Rectal smooth muscle tissue (tissue), 1 donor: Measurements from ENCODE around the gene C19orf33.
A peak's percentile ranks its signal among the peaks of the same experiment; 100 is the strongest.

Source experiments
- H3K27ac ChIP-seq: one replicate; pipeline ENCODE4 v1.7.0; 2013; ENCODE audit warnings: low read depth, low read length, inconsistent platforms
- H3K27me3 ChIP-seq: one replicate; pipeline ENCODE4 v1.7.0; 2013; ENCODE audit warnings: low read length; ENCODE audit not compliant: control insufficient read depth, insufficient read depth
- H3K36me3 ChIP-seq: one replicate; pipeline ENCODE4 v1.7.0; 2013; ENCODE audit warnings: low read length; ENCODE audit not compliant: control insufficient read depth, insufficient read depth
- H3K4me1 ChIP-seq: one replicate; pipeline ENCODE4 v1.7.0; 2013; ENCODE audit warnings: low read length; ENCODE audit not compliant: control insufficient read depth, insufficient read depth
- H3K4me3 ChIP-seq: one replicate; pipeline ENCODE4 v1.7.0; 2013; ENCODE audit warnings: low read length
- H3K9ac ChIP-seq: one replicate; pipeline ENCODE4 v1.7.0; 2013; ENCODE audit warnings: low read length

Gene C19orf33

GRCh38 chr19:38306236-38306635, 2.2 kb downstream of the C19orf33 start:
- Histone ChIP-seq H3K4me3 (no peak overlapping the region), H3K9ac (no peak overlapping the region), H3K27me3 (no peaks in the 10 kb centered on the region), H3K27ac (no peak overlapping the region), H3K36me3 (peaks cover 20% of the 10 kb centered on the region), H3K4me1 (no peaks in the 10 kb centered on the region)

- H3K36me3 ChIP-seq = peaks cover 20% of the 10 kb centered on the region
- H3K9ac ChIP-seq = no peak overlapping the region
Observed at GRCh38 chr19:38307076-38307475, 3.0 kb downstream of the C19orf33 start.

GRCh38 chr19:38307597-38307996, 3.5 kb downstream of the C19orf33 start:
- Histone ChIP-seq H3K27me3 (no peaks in the 10 kb centered on the region), H3K9ac (no peak overlapping the region), H3K4me3 (no peak overlapping the region), H3K27ac (no peak overlapping the region), H3K4me1 (no peaks in the 10 kb centered on the region), H3K36me3 (peaks cover 20% of the 10 kb centered on the region)

More at GRCh38 chr19:38307076-38307475, 3.0 kb downstream of the C19orf33 start:
- Histone ChIP-seq H3K27me3 (no peaks in the 10 kb centered on the region), H3K4me3 (no peak overlapping the region), H3K4me1 (no peaks in the 10 kb centered on the region), H3K27ac (no peak overlapping the region)

- H3K27me3 ChIP-seq = no peaks in the 10 kb centered on the region
- no peak overlapping the region for H3K4me3 ChIP-seq
- H3K9ac ChIP-seq = no peak overlapping the region
- peaks cover 20% of the 10 kb centered on the region for H3K36me3 ChIP-seq
- H3K27ac ChIP-seq = no peak overlapping the region
- no peaks in the 10 kb centered on the region for H3K4me1 ChIP-seq
Observed at GRCh38 chr19:38308006-38308766, 4.1 kb downstream of the C19orf33 start.

- no peak overlapping the region for H3K9ac ChIP-seq
- no peak overlapping the region for H3K4me3 ChIP-seq
- peaks cover 20% of the 10 kb centered on the region for H3K36me3 ChIP-seq
- H3K27me3 ChIP-seq = no peaks in the 10 kb centered on the region
- no peaks in the 10 kb centered on the region for H3K4me1 ChIP-seq
- no peak overlapping the region for H3K27ac ChIP-seq
Observed at GRCh38 chr19:38308926-38309614, 5.0 kb downstream of the C19orf33 start.

- Histone ChIP-seq H3K27me3 (no peaks in the 10 kb centered on the region), H3K4me3 (no peak overlapping the region), H3K36me3 (peaks cover 20% of the 10 kb centered on the region), H3K9ac (no peak overlapping the region), H3K4me1 (no peaks in the 10 kb centered on the region), H3K27ac (no peak overlapping the region)
Observed at GRCh38 chr19:38309615-38310278, 5.7 kb downstream of the C19orf33 start.

- Histone ChIP-seq H3K4me3 (no peak overlapping the region), H3K27ac (no peak overlapping the region), H3K27me3 (no peaks in the 10 kb centered on the region), H3K9ac (no peak overlapping the region), H3K4me1 (no peaks in the 10 kb centered on the region), H3K36me3 (peaks cover 20% of the 10 kb centered on the region)
Observed at GRCh38 chr19:38310279-38310670, 6.2 kb downstream of the C19orf33 start.

- Histone ChIP-seq H3K27me3 (no peaks in the 10 kb centered on the region), H3K27ac (no peak overlapping the region), H3K36me3 (peaks cover 20% of the 10 kb centered on the region), H3K9ac (no peak overlapping the region), H3K4me3 (no peak overlapping the region), H3K4me1 (no peaks in the 10 kb centered on the region)
Observed at GRCh38 chr19:38310986-38311385, 6.9 kb downstream of the C19orf33 start.

- Histone ChIP-seq H3K36me3 (no peaks in the 10 kb centered on the region), H3K27ac (peak within 1 kb of the TSS; percentile 72), H3K9ac (peak within 1 kb of the TSS; percentile 43), H3K27me3 (no peaks in the 10 kb centered on the region), H3K4me1 (peaks cover 2% of the 10 kb centered on the region), H3K4me3 (peak within 1 kb of the TSS; percentile 69)
Observed at GRCh38 chr19:38315657-38316476, 11.8 kb downstream of the C19orf33 start, which contains the start of gene YIF1B. Gene YIF1B, minus strand, starts transcription at chr19:38315947. Its CDS starts 30 bp downstream, at chr19:38315917.

GRCh38 chr19:38316477-38317067, 12.5 kb downstream of the C19orf33 start:
- Histone ChIP-seq H3K36me3 (no peaks in the 10 kb centered on the region), H3K4me1 (peaks cover 9% of the 10 kb centered on the region), H3K27ac (peak overlapping the region; percentile 72), H3K27me3 (no peaks in the 10 kb centered on the region), H3K4me3 (peak overlapping the region; percentile 38), H3K9ac (no peak overlapping the region)

- Histone ChIP-seq H3K27me3 (no peaks in the 10 kb centered on the region), H3K27ac (no peak overlapping the region), H3K36me3 (no peaks in the 10 kb centered on the region), H3K9ac (no peak overlapping the region), H3K4me3 (no peak overlapping the region), H3K4me1 (peaks cover 12% of the 10 kb centered on the region)
Observed at GRCh38 chr19:38317104-38317612, 13.1 kb downstream of the C19orf33 start.
